Liver (tissue), 9 donors: ENCODE data around the gene TUBG2. TPM values are rescaled to one million over a fixed set of nuclear protein-coding genes. Genes with fewer than 3 reads are reported as not detected.
"Not testable (repeated sequence)": the region's sequence is repeated elsewhere in the genome, so short reads cannot be mapped to it uniquely, and the experiment has no call there.

ENCODE experiments used
- DNase-seq: peaks from one replicate; pipeline ENCODE4 v3.0.0-alpha.2; 2017; ENCODE audit warnings: low spot score
- H3K27ac ChIP-seq, 2 donors: one replicate each; pipeline ENCODE4 v1.7.0; 2013; ENCODE audit warnings: inconsistent platforms in 2 of 2, low read length in 2 of 2, control low read depth in 1 of 2, low read depth in 1 of 2, mild to moderate bottlenecking in 1 of 2
- H3K27me3 ChIP-seq, 4 donors: one replicate each; pipeline versions ENCODE4 v1.6.1 to v1.7.0; 2013; ENCODE audit warnings: low read length in 3 of 4, inconsistent platforms in 1 of 4, mild to moderate bottlenecking in 1 of 4, moderate library complexity in 1 of 4; ENCODE audit not compliant: control insufficient read depth in 4 of 4, insufficient read depth in 4 of 4
- H3K36me3 ChIP-seq, 4 donors: one replicate each; pipeline versions ENCODE4 v1.6.1 to v1.7.0; 2013; ENCODE audit warnings: low read length in 3 of 4, mild to moderate bottlenecking in 3 of 4, low read depth in 1 of 4, moderate library complexity in 1 of 4; ENCODE audit not compliant: control insufficient read depth in 4 of 4, insufficient read depth in 3 of 4
- H3K4me1 ChIP-seq, 4 donors: one replicate each; pipeline versions ENCODE4 v1.6.1 to v1.7.0; 2013; ENCODE audit warnings: low read length in 3 of 4, mild to moderate bottlenecking in 3 of 4, moderate library complexity in 1 of 4; ENCODE audit not compliant: control insufficient read depth in 4 of 4, insufficient read depth in 4 of 4
- H3K4me3 ChIP-seq, 3 donors: one replicate each; pipeline versions ENCODE4 v1.6.1 to v1.7.0; 2013; ENCODE audit warnings: low read length in 3 of 3, control low read depth in 1 of 3, low read depth in 1 of 3, mild to moderate bottlenecking in 1 of 3
- H3K9ac ChIP-seq, 2 donors: one replicate each; pipeline ENCODE4 v1.7.0; 2013; ENCODE audit warnings: low read length in 2 of 2, mild to moderate bottlenecking in 2 of 2, moderate library complexity in 2 of 2, control low read depth in 1 of 2, low read depth in 1 of 2
- H3K9me3 ChIP-seq, 4 donors: one replicate each; pipeline versions ENCODE4 v1.6.1 to v1.7.0; 2013; ENCODE audit warnings: low read length in 3 of 4; ENCODE audit not compliant: control insufficient read depth in 4 of 4
- EGR1 ChIP-seq, 2 donors: IDR thresholded peaks; 2 replicates each; pipeline ENCODE4 v1.6.1; 2016 to 2018; ENCODE audit warnings: antibody characterized with exemption in 2 of 2, low read depth in 2 of 2
- FOXA1 ChIP-seq: IDR thresholded peaks from 2 replicates; pipeline ENCODE4 v1.6.1; 2016; ENCODE audit warnings: antibody characterized with exemption
- GABPA ChIP-seq, 2 donors: IDR thresholded peaks in 1 of 2; conservative IDR thresholded peaks in 1 of 2; 2 replicates each; pipeline ENCODE4 v1.6.1; 2016; ENCODE audit warnings: antibody characterized with exemption in 2 of 2, mild to moderate bottlenecking in 1 of 2, moderate library complexity in 1 of 2
- HNF4A ChIP-seq, 2 donors: conservative IDR thresholded peaks; 2 replicates each; pipeline ENCODE4 v1.6.1; 2016; ENCODE audit warnings: antibody characterized with exemption in 2 of 2, mild to moderate bottlenecking in 2 of 2
- HNF4G ChIP-seq: IDR thresholded peaks from 2 replicates; pipeline ENCODE4 v1.6.1; 2016; ENCODE audit warnings: antibody characterized with exemption
- JUND ChIP-seq, 2 donors: IDR thresholded peaks; 2 replicates each; pipeline ENCODE4 v1.6.1; 2016; ENCODE audit warnings: antibody characterized with exemption in 2 of 2
- RAD21 ChIP-seq, 2 donors: IDR thresholded peaks; 2 replicates each; pipeline ENCODE4 v1.6.1; 2016; ENCODE audit warnings: antibody characterized with exemption in 2 of 2, mild to moderate bottlenecking in 2 of 2
- RXRA ChIP-seq, 2 donors: IDR thresholded peaks; 2 replicates each; pipeline ENCODE4 v1.6.1; 2017 to 2018; ENCODE audit warnings: antibody characterized with exemption in 2 of 2, mild to moderate bottlenecking in 1 of 2
- TAF1 ChIP-seq: conservative IDR thresholded peaks from 2 replicates; pipeline ENCODE4 v1.6.1; 2016; ENCODE audit warnings: antibody characterized with exemption, mild to moderate bottlenecking
- YY1 ChIP-seq: IDR thresholded peaks from 2 replicates; pipeline ENCODE4 v1.6.1; 2016; ENCODE audit warnings: antibody characterized with exemption, mild to moderate bottlenecking
- WGBS: extraction: QIAGEN DNeasy Blood & Tissue Kit; methylation state at CpG from one replicate; pipeline ENCODE4 v1.1.7; 2013; 5-methylcytosine and 5-hydroxymethylcytosine counted together
- polyA plus RNA-seq, 2 donors: library from polyadenylated mRNA; stranded (reverse) in 1 of 2; unstranded in 1 of 2; fragments of 200-250 nt in 1 of 2; fragments of >200 nt in 1 of 2; fragmentation: Nextera tagmentation in 1 of 2; extraction: Ambion mirVana in 1 of 2; gene quantifications; one replicate each; pipeline versions ENCODE4 v1.2.1 to v1.2.3, GENCODE V29; 2013 to 2015
- total RNA-seq, 2 donors: library from RNA; depleted of rRNA; stranded (reverse); fragments of >200 nt; gene quantifications; one replicate each; pipeline ENCODE4 v1.2.3, GENCODE V29; 2014
- TF ChIP-seq, protein P1 (sequence below): IDR thresholded peaks from 2 replicates; pipeline ENCODE4 v1.6.1; 2016; ENCODE audit warnings: antibody characterized with exemption, mild to moderate bottlenecking
- TF ChIP-seq, protein P2 (sequence below): IDR thresholded peaks from 2 replicates; pipeline ENCODE4 v1.6.1; 2016; ENCODE audit warnings: antibody characterized with exemption
- TF ChIP-seq, protein P3 (sequence below): IDR thresholded peaks from 2 replicates; pipeline ENCODE4 v1.6.1; 2016; ENCODE audit warnings: antibody characterized with exemption
- donor health status: healthy.
- donor health status: healthy.
- donor health status: healthy.
- donor health status: healthy.
- donor health status: healthy.

Gene TUBG2
- total RNA-seq, result 1 to 10 TPM; 1.4 to 5.0 TPM
- polyA plus RNA-seq, result 10 to 100 TPM in 1 of 2 donors, 1 to 10 TPM in 1; 5.0 to 10.8 TPM

DNA sequence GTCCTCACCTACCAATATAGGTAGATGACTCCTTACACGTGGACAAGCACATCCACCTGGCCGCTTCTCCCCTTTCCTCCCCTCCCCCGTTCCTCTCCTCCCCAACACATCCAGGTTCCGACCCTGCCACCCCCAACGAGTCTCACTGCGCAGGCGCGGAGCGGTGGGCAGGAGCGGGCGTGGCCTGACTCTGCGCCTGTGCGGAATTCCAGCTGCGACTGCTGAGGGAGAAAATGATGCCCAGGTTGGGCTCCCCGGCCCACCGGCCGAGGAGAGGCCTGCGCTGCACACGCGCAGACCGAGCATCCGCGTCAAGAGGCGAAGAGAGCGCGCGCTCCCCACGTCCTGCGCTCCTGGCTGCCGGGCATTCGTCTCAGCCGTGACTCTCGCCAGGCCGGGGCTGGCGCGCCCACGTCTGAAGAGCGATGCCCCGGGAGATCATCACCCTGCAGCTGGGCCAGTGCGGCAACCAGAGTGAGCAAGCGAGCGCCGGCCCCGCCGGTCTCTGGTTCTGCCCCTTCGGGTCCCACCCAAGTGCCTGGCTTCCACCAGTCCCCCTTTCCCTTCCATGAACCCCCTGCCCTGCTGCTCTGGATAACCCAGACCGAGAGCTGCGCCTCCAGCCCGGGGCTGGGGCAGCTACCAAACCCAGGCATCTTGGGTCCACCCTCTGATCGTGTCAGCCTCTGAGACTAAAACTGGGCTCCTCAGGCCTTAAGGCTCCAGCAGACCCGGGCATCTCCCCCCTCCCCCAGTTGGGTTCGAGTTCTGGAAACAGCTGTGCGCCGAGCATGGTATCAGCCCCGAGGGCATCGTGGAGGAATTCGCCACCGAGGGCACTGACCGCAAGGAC is at the start of gene TUBG2:
Gene TUBG2, plus strand, starts transcription at position 206 of the 853 bp plus-strand sequence. Its CDS starts 220 bp downstream, at position 426.
- TF ChIP-seq GABPA (IDR thresholded peaks at IDR 0.05 in 1 of 2, conservative IDR thresholded peaks at IDR 0.05 in 1 of 2) (no peak), RAD21 (IDR thresholded peaks at IDR 0.05) (peak in 1 of 2 donors; percentile 23), EGR1 (IDR thresholded peaks at IDR 0.05; ENCODE audit: low read depth in 2 of 2) (no peak), HNF4G (no peak), FOXA1 (no peak), YY1 (peak; percentile 89), TAF1 (no peak), JUND (IDR thresholded peaks at IDR 0.05) (no peak), RXRA (IDR thresholded peaks at IDR 0.05) (no peak)
- TF ChIP-seq, protein P1, sequence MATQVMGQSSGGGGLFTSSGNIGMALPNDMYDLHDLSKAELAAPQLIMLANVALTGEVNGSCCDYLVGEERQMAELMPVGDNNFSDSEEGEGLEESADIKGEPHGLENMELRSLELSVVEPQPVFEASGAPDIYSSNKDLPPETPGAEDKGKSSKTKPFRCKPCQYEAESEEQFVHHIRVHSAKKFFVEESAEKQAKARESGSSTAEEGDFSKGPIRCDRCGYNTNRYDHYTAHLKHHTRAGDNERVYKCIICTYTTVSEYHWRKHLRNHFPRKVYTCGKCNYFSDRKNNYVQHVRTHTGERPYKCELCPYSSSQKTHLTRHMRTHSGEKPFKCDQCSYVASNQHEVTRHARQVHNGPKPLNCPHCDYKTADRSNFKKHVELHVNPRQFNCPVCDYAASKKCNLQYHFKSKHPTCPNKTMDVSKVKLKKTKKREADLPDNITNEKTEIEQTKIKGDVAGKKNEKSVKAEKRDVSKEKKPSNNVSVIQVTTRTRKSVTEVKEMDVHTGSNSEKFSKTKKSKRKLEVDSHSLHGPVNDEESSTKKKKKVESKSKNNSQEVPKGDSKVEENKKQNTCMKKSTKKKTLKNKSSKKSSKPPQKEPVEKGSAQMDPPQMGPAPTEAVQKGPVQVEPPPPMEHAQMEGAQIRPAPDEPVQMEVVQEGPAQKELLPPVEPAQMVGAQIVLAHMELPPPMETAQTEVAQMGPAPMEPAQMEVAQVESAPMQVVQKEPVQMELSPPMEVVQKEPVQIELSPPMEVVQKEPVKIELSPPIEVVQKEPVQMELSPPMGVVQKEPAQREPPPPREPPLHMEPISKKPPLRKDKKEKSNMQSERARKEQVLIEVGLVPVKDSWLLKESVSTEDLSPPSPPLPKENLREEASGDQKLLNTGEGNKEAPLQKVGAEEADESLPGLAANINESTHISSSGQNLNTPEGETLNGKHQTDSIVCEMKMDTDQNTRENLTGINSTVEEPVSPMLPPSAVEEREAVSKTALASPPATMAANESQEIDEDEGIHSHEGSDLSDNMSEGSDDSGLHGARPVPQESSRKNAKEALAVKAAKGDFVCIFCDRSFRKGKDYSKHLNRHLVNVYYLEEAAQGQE, result no peak
- peaks cover 0 to 7% (median 4%) of the 10 kb centered on the region in 4 donors for H3K4me1 ChIP-seq
- H3K36me3 ChIP-seq, result peaks cover 0 to 1% (median 0%) of the 10 kb centered on the region in 4 donors
- no peaks in the 10 kb centered on the region for H3K27me3 ChIP-seq
- peak; percentile 85 for DNase-seq
- 2% methylated on average over 57 of the region's 59 CpGs for WGBS
- no peaks in the 10 kb centered on the region for H3K9me3 ChIP-seq
- H3K27ac ChIP-seq, result peak within 1 kb of the TSS; percentile 16 to 67
- no peak within 1 kb of the TSS for H3K9ac ChIP-seq
- peak within 1 kb of the TSS; percentile 36 to 85 (median 62) for H3K4me3 ChIP-seq

DNA sequence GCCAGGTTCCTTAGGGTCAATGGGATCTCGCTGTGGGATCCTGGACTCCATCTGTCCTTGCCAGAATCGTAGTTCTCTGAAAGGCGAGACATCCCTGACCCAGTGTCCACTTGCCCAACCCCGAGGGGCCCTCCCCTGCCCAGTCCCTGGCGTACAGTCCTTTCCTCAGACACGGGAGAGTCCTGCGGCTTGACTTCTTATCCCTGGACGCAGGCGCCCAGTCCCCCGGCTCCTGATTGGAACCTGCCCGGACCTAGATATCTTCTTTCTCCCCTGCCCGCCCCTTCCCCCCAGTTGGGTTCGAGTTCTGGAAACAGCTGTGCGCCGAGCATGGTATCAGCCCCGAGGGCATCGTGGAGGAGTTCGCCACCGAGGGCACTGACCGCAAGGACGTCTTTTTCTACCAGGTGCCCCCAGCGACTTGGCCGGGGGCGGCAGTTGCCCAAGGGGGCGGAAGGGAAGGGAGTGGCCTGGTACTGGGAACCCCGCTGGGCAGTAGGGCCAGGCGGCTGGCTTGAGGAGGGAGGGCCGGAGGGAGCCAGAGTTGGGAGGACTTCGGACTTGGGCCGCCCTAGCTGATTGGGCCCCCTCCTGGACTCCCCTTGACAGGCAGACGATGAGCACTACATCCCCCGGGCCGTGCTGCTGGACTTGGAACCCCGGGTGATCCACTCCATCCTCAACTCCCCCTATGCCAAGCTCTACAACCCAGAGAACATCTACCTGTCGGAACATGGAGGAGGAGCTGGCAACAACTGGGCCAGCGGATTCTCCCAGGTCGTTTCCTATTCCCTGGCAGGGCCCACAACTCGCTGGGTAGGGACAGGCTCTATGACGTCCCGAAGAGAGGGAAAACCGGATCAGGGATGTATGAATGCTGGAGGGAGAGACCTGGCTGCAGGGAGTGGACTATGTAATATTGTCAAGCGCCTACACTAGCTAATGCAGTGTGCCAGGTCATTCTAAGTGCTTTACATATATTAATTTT is 49.0 kb upstream of the TUBG2 start:
- peaks cover 8 to 35% (median 22%) of the 10 kb centered on the region in 4 donors for H3K4me1 ChIP-seq
- WGBS, result 13% methylated on average over 35 of the region's 42 CpGs
- H3K27ac ChIP-seq, result peak overlapping the region; percentile 43 to 62

DNA sequence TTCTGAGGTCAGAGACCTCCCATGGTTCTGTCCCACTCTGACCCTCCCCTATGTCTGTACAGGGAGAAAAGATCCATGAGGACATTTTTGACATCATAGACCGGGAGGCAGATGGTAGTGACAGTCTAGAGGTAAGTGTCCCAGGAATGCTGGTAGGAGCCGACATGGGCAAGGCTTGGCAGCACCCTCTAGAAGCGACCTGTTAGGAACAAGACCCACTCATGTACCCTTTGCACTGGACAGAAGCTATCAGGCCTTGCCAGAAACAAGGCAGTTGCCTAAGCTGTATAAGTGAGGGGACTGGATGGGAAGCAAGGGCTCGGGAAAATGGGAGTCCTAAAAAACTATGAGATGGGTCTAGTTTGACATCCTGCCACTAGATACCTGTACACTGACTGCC is 47.1 kb upstream of the TUBG2 start:
- 98% methylated on average over 4 of the region's 4 CpGs for WGBS
- TF ChIP-seq, protein P2, sequence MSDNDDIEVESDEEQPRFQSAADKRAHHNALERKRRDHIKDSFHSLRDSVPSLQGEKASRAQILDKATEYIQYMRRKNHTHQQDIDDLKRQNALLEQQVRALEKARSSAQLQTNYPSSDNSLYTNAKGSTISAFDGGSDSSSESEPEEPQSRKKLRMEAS, result no peak
- TF ChIP-seq, protein P3, sequence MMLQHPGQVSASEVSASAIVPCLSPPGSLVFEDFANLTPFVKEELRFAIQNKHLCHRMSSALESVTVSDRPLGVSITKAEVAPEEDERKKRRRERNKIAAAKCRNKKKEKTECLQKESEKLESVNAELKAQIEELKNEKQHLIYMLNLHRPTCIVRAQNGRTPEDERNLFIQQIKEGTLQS, result no peak
- TF ChIP-seq RXRA (IDR thresholded peaks at IDR 0.05) (no peak), YY1 (no peak)
- H3K4me3 ChIP-seq, result no peak overlapping the region
- no peaks in the 10 kb centered on the region for H3K27me3 ChIP-seq
- no peak for DNase-seq
- no peak overlapping the region for H3K27ac ChIP-seq
- peaks cover 2 to 29% (median 20%) of the 10 kb centered on the region in 4 donors for H3K4me1 ChIP-seq
- peaks cover 8 to 34% (median 21%) of the 10 kb centered on the region in 4 donors for H3K36me3 ChIP-seq
- no peaks in the 10 kb centered on the region for H3K9me3 ChIP-seq
- no peak overlapping the region for H3K9ac ChIP-seq

More for the DNA sequence above, 49.0 kb upstream of the TUBG2 start:
- H3K9me3 ChIP-seq, DNase-seq, H3K27me3 ChIP-seq: not testable (repeated sequence)
- Histone ChIP-seq H3K36me3 (peaks cover 8 to 28% (median 20%) of the 10 kb centered on the region in 4 donors), H3K9ac (peak overlapping the region; percentile 31 to 78), H3K4me3 (peak overlapping the region; percentile 62 to 94 (median 79))
- TF ChIP-seq RXRA (IDR thresholded peaks at IDR 0.05) (peak in 1 of 2 donors; percentile 39), HNF4A (conservative IDR thresholded peaks at IDR 0.05) (peak in 1 of 2 donors; percentile 18)
